Medulla oblongata (tissue), 1 donor: ENCODE measurements around the gene DLEU7.

Source experiments
- DNase-seq: peaks from one replicate; pipeline ENCODE4 v3.0.0-alpha.2; 2015; ENCODE audit errors: extremely low spot score

The DLEU7 gene

DNA sequence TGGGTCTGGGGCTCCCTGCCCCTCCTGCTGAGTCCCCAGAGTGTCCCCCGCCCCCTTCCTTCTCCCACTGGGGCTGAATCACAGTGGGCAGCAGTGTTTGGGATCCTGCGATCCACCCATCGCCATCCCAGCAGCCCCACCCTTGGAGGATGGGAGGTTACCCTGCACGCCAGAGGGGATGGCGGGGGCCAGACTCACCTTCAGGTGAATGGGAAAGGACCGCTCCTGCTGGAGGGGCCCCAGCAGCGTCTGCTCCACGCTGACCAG is 569 bp downstream of the DLEU7 start:
- no peak for DNase-seq

DNA sequence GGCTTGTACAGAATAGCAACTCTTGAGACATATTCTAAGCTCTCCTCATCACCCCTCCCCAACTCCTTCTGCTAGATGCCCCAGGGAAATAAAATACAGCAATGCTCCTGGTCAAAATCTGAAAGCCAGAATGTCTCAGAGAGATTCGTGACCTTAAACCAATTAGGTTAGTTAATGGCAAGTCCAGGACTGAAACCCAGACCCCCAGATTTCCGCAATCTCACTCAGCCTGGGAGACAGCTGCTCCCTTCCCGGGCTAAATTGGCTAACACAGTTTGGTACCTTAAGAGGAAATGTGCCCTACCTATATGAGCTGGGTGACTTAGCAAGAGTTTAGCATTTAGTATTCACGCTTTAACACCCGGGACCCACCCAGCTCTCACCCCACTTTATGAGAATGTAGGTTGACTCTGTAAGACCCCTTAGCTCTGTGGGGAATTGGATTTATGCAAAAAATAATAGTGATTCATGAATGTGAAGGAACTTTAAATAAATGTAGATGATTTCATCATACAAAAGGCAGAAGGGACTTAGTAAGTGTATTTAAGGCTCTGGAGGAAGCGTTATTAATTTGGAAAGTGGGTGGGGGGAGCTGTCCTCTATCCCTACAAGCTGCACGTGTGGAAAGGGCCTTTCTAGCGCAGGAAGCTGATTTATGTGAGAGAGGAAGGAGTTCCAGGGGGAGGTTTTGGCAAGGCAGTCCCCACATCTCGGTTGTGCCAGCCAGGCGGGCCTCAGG is 1.1 kb downstream of the DLEU7 start:
- no peak for DNase-seq

DNA sequence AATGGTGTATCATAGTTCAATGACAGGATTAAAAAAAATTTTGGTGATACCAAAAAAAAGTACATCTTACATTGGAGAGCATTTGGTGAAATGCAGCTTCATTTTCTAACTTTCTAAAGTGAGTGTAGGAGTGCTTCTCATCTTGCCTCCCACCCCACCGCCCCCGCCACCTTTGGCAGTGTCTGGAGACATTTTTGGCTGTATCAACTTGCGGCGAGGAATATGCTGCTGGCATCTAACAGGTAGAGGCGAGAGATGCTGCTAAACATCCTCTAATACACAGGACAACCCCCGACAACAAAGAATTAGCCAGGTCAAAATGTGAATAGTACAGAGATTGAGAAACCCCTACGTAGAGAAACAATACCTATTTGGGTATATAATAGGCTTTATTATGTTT is 1.7 kb downstream of the DLEU7 start:
- no peak for DNase-seq

DNA sequence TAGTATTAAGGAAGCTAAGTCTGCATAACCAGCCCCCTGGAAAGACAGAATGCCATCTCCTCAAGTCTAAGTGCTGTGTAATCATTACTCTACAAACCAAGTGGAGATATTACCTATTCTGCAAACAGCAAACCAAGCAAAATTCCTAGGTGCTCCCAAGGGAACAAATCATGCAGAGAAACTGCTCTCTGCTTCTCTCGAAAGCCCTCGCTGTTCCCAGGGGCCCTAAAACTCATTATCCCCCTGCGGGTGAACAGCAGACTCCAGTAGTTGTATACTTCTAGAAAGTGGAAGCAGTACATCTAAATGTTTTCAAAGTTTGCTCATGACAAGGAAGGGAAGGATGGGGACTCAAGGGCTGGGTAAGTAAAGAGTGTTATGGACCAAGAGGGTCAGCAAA is 3.2 kb downstream of the DLEU7 start:
- no peak for DNase-seq

DNA sequence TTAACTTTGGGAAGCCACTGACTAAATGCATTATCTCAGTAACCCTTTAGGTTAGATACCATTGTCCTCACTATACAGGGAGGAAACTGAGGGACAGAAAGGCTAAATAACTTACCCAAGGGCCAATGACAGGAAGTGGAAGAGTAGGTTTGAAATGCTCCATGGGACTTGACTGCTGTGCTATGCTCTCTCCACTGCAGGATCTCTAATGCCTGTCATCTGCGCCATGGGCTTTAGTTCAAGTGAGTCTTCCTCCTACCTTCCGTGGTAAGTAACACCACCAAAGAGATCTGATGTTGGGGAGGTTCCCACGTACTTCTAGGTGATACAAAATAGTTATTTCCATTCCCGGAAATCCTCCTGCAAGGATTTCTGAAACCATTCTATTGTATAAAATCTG is 3.7 kb downstream of the DLEU7 start:
- no peak for DNase-seq

DNA sequence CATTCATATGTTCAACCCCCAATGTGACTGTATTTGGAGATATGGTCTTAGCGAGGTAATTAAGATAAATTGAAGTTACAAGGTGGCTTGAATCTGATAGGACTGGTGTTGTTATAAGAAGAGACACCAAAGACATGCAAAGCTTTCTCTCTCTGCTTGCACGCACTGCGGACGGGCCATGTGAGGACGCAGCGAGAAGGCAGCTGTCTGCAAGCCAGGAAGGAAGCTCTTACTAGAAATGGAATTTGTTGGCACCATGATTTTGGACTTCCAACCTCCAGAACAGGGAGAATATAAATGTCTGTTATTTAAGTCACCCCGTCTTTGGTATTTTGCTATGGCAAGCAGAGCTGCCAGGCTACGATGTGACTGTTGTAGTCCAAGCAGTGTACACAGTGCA is 4.8 kb downstream of the DLEU7 start:
- no peak for DNase-seq

DNA sequence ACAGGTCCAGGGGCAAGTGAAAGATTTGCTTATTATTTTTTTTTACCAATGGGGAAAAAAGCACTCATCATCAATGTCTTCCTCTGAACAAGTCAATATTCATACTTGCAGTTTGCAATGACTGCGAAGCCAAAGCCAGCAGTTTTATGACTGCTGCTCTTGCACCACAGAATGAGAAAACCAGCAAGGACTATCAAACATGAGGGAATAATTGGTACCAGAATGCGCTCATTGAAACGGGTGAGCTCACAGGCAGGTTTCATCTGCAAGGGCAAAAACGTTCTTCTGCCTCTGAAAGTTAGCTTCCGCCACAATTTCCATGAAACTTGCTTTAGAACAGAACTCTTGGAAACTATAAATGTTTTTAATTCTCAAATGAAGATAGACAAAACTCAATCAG is 5.5 kb downstream of the DLEU7 start:
- DNase-seq = no peak

DNA sequence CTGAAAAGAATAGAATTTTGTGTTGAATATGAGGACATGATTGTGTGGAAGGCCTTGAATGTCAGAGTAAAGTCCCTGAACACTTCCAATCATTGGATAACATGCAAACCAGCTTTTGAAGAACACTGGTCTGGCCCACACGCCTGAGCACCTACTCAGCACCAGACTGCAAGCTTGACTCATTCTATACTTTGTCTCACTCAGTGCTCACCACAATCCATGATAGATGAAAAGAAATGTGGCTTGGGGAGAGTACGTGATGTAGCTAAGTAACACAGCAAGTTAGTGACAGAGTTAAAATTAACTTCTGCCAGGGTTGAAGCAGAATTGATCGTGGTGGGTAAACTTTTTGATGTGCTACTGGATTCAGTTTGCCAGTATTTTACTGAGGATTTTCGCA is 12.0 kb downstream of the DLEU7 start:
- no peak for DNase-seq

DNA sequence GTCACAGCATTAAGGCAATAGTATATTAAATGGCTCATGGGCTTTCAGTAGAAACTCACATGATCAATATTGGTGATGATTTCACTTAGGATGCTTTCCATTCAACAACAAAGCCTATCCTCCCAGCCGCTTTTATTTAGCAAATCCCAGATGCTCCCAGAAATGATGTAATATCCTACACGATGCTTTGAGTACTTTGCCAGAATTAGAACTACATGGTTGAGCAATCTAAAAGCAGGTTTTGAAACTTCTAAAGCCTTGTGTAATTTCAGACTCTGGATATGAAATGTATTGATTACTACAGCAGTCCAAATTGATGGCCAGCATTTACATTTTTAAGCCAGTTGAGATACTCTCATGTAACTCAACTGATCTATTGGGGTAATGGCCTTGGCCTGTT is 13.6 kb downstream of the DLEU7 start:
- no peak for DNase-seq

DNA sequence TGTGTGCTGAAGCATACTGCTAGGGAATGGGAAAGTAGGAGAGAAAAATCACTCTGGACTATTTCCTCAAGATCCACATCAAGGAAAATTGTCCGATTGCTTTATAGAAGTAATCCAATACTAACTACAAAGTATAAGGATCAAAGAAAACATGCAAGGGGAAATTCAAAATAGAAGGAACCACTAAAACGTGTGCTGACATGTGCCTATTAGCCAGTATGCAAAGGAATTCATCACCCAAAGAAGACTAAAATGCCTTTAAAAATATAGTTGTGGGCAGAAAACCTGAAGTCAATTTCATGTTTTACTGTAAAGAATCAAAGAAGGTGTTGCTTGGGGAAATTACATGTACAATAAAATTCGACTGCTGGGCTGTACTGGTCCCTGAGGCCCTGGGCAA is 14.3 kb downstream of the DLEU7 start:
- DNase-seq = no peak

DNA sequence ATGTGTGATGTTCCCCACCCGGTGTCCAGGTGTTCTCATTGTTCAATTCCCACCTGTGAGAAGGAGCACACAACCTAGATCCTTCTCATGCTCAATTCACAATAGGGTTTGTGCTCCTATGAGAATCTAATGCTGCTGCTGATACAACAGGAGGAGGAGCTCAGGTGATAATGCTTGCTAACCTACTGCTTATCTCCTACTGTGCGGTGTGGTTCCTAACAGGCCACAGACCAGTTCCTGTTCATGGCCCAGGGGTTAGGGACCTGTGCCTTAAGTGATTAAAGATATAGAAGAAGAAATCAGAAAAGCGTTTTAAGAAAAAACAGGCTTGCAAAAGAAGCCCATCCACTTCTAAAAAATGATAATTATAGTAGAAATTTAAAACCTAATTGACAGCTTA is 17.5 kb downstream of the DLEU7 start:
- no peak for DNase-seq

DNA sequence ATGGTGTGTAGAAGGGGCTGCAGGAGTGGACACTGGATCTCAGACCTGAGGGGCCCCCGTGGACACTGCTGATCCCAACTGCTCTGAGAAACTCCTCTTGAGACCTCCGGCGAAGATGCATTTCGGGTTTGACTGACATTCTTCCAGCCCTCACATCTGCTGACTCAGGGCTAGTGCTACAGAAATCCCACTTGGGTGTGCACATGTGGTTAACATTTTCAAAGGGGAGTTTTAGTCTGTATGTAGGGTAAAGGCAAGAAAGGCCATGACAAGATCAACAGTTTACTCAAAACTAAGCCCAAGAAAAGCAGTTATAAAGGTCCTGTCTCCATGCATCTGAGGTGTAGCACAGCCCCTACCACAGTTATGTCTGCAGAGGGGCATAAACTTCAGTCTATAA is 31.2 kb downstream of the DLEU7 start:
- DNase-seq = no peak

DNA sequence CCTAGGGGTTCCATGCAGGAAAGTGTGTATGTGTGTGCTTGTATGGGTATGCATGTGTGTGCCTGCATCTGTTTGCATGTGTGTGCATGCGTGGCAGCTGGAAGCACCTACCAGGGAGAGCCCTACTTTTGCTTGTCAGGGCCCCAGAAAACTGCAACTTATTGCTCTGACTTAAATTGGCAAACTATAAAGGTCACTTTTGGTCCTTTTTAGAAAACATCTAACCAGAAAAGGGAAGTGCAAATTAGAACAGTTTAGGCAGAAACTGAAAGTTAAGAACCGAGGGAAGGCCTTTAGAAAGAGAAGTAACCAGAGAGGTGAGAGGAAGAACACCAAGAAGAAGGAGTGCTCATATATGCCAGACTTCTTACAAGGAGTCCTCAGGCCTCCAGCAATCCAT is 32.5 kb downstream of the DLEU7 start:
- peak; percentile 57 for DNase-seq

DNA sequence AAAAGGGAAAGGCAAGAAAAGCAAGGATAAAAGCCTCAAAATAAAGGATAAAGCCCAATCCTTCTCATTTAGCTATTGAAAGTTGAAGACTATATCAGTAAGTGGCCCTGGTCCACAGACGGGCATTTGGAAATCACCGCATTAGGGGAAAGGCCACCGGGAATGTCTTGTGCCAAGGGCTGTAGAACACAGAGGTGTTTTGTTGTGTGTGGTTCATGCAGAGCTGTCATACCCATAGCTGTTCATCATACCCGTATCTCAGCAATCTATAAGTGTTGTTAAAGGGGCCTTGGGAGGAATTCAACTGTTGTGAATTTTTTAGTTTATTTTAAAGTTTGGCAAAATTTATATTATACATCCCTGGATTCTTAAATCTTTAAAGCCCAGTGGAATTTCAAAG is 33.0 kb downstream of the DLEU7 start:
- DNase-seq = no peak

DNA sequence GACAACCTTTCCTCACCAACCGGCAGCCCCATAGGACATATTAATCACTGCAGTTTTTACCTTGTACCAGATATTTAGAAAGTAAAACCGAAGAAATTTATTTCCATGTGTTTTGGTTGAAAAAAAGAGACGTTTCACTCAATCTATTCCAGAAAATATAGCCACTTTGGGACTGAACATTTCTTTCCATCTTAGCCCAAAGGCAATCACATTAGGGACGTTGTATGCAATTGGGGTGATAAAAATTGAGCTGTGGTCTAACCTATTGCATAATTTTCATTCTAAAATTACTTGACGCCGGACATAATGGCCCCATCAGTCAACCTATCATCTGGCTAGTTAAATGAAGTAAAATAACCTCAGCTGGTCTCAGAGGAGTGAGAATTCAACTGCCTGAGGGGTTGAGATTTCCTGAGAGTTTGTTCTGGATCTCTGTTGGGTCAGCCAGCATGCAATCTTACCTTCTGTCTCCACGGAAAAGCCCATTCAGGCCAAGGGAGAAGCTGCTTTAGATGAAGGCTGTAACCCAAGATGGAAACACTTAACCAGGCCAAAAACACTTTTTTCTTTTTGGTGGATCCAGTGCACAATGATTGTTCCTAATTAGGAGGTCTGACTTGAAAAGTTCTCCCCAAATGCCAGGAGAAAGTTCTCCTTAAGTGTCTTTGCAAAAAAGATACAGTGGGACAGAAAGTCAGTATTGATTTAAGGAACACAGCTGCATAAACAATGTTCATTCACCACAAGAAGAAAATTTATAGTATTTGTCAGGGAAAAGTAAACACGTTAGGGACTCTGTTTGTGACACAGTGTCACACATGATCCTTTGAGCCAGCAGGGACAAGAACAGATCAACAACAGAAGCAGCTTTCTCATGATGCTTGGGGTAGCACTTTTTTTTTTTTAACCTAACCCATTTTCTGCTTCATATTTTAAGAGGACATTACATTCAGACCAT is 34.1 kb downstream of the DLEU7 start:
- DNase-seq = no peak

DNA sequence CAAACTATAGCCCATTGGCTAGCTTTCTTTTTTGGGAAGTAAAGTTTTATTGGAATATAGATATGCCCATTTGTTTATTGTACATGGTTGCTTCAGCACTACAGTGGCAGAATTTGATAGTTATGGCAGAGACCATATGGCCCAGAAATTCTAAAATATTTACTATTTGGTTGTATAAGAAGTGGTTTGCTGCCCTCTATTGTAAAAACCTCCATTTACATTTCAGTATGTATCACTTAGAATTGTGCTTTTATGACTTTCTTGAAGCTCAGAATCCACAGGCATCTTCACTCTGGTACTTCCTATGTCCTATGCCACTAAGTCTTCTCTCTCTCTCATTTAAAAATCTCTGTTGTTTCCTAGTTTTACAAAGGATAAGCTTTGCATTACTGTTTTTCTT is 37.7 kb downstream of the DLEU7 start:
- DNase-seq = no peak

DNA sequence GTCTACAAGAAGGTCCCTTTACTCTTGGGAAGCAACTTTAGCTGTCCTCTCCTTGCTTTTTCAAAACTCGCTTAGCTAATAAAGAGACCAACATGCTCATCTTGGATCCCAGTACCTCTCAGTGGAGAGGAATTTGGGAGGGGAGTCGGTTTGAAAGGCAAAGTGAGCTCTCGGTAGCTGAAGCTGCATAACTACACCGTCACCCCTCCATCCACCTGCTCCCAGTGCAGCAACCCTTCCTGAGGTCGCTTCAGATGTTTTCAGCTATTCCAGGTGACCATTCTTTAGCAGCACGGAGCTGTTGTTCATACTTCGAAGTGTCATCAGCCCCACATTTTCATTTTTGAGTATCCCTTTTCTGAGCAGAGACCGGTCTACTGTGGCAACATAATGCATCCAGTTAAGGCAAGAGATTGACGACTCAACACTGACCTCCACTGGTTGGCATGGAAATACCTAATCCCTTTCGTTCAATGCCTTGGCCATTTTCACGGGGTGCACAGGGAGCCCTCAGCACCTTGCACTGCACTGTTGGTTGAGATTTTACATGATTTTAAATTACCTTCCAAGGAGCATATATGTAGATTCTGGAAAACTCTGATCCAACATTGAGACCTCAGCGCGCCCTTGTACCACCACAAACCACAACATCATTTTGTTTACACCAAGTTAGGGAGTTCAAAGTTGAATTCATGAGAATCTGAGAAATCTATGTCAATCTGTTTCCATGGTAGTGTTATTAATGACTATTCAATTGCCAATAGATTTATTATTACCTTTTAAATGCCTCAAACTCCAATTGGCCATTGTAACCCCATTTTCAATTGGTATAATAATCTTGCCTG is 42.2 kb downstream of the DLEU7 start:
- peak; percentile 94 for DNase-seq

DNA sequence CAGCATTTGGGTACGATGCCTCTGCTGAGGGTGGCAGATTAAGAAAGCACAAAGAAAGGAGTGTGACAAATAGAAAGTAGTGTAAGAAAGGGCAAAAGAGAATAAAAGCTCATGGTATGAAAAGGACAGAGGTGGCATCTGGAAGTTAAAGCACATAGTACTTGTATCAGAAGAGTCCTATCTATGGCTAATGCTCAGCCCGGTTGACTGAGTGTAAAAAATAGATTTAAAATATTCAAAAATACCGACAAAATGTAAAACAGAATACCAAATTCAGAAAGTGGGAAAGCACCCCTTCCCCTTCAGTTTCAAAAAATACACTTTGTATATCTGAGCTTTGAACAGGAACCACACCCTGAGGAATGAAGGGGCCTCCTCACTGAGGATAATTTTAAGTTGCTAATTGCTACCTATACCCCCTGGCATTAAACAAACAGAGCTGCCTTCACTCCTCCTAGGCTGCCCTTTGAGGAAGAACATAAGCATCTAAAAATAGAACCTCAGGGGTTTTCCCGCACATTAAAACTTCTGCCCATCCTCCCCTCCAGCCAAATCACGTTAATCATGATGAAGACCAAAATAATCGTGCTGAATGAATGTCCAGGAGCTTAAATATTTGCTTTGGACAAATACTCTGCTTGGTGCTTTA is 43.3 kb downstream of the DLEU7 start:
- peak; percentile 19 for DNase-seq

DNA sequence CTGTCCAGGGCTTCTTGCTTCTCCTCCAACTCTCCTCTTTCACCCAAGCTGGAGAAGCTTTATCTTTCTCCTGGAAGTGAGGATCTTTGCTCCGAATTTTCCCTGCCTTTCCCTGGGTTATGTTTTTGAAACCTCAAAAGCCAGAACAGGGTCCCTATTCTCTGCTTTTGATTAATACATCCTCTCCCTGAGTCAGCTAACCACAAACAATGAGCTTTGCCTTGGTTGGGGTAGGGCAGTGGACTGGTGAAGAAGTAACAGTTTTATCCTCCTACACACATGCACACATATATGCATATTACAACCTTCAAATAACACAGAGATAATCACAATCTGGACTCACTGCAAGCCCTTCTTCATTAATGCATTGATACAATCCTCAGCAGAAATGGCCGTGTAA is 44.6 kb downstream of the DLEU7 start:
- no peak for DNase-seq

DNA sequence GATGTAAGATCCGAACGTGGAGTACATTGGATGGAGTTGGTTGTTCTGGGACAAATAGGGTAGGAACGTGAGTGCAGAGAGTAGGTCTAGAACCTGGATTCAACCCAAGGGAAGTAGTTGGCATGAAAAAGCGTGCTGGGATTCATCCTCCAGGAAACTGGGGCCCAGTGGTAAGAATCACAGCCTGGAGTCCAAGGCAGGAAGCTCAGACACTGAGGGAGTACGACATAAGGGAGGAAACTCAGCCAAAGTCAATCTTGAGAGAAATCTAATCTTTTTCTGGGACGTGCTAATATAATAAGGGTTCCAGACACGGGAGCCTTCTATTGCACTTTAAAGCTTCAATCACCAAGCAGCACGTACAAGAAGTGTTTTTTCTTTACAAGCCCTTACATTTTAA is 46.4 kb downstream of the DLEU7 start:
- no peak for DNase-seq

DNA sequence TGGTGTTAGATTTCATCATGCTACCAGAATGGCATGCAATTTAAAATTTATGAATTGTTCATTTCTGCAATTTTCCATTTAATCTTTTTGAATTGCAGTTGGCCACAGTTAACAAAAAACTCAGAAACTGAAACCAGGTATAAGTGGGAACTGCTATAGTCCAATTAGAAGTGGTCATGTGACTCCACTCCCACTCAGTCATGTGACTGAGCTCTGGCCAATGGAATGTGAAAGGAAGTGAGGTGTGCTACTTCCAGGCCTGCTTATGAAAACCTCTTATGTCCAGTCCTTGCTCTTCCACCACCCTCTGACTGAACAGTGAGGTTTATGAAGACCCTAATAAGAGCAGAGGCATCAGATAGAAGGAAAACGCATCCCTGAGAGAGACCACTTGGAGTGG is 47.0 kb downstream of the DLEU7 start:
- no peak for DNase-seq

DNA sequence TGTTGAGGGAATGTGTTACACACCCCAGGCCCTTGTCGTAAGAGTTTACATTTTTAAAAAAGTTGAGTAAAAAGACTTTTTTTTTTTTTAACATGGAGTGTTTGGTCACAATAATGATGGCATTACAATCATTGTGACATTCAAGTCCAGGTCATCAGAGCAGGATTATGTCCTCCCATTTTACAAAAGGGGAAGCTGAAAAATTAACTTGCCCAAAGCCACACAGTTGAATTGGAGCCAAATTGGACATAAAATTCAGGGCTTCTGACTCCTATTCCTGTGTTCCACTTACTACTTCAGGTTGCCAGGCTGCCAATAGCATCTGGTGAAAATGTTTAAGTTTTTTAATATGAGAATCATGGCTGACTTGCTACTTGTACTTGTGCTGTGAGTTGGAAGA is 49.3 kb downstream of the DLEU7 start:
- DNase-seq = no peak
